ENCODE results near the gene GRK2. TPM values are rescaled to one million over a fixed set of nuclear protein-coding genes. Genes with fewer than 3 reads are reported as not detected.
A peak's percentile ranks its signal among the peaks of the same experiment; 100 is the strongest.

Gene GRK2
- total and polyA plus RNA-seq, 2 of the 13 experiments (the other 11 are each of a cell fraction or from before 2014, with no cell fraction given): 31.3 to 42.4 TPM

DNA sequence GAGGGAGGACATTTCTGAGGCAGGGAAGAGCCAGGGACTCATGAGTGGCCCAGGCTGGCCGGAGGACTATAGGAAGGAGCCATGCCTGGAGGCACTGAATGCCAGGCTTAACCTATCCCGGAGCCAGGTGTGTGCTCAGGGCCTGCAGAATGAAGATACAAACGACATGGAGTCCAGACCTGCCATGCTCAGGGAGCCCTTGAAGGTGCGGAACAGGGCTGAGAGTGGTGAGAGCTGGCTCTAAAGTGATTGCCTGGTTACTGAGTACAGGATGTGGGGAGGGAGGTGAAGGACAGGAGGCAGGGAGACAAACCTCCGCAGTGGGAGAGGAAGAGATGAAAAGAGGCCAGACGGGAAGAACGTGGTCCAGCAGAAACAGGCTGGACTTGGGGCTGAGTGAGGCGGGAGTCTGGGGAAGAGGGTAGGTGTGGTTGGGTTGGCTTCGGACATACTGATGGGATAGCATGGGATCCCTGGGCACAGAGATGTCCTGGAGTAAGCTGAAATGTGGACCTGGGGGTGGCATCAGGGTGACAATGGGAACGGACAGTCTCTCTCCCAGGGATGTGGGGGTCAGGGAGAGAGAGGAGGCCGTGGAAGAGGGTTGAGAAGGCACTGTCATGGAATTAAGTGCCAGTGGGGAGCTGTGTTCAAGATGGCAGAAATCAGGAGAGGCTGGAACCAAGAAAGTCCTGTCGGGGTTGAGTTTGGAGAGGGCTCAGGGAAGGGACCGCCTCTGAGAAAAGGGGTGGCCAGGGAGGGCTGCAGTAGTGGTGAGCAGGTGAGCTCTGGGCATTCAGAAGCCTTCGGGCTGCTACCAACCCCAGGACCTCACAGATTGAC lies 21.3 kb downstream of the GRK2 start (continued):
- TF ChIP-seq, protein P1, sequence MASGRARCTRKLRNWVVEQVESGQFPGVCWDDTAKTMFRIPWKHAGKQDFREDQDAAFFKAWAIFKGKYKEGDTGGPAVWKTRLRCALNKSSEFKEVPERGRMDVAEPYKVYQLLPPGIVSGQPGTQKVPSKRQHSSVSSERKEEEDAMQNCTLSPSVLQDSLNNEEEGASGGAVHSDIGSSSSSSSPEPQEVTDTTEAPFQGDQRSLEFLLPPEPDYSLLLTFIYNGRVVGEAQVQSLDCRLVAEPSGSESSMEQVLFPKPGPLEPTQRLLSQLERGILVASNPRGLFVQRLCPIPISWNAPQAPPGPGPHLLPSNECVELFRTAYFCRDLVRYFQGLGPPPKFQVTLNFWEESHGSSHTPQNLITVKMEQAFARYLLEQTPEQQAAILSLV (CRISPR knock-in tag; IDR thresholded peaks at IDR 0.05; ENCODE audit: borderline replicate concordance): no peak
- TF ChIP-seq ZNF564 (CRISPR knock-in tag; IDR thresholded peaks at IDR 0.05) (no peak; the same call in 1 of the 2 replicates), ZNF703 (CRISPR knock-in tag; IDR thresholded peaks at IDR 0.05; ENCODE audit: borderline replicate concordance) (0 out of 2 replicates have a peak, but pooled peaks have one; percentile 1), BCL3 (CRISPR knock-in tag; IDR thresholded peaks at IDR 0.05) (peak; percentile 3; the same call in 1 of the 2 replicates)

- ATAC-seq (no peak), FAIRE-seq (no peak), DNase-seq (ENCODE audit: low spot score) (no peak)
- Histone ChIP-seq H2AFZ (ENCODE audit: low read length) (no peak overlapping the region), H3K79me2 (ENCODE audit: insufficient read depth, low read length) (peaks cover 13% of the 10 kb centered on the region), H4K20me1 (ENCODE audit: insufficient read depth, low read length) (no peaks in the 10 kb centered on the region), H3K4me2 (ENCODE audit: low read depth, low read length) (peak overlapping the region; percentile 99), H3K9me3 (ENCODE audit: low read length) (no peaks in the 10 kb centered on the region), H3K36me3 (replicated peaks in 1 of 2; ENCODE audit: control insufficient read depth in 1 of 2, insufficient read depth in 2 of 2, low read length in 2 of 2) (peaks cover 14 to 45% of the 10 kb centered on the region in 2 experiments; a peak in 4 of 5 replicates), H3K27me3 (ENCODE audit: control insufficient read depth in 1 of 2, insufficient read depth in 2 of 2, low read length in 2 of 2) (no peaks in the 10 kb centered on the region), H3K4me1 (ENCODE audit: insufficient read depth, low read length) (peaks cover 37% of the 10 kb centered on the region), H3K27ac (ENCODE audit: extremely low read length, insufficient read depth, low read length) (peak overlapping the region; percentile 100), H3K4me3 (replicated peaks in 1 of 3; ENCODE audit: insufficient read depth in 1 of 3, low read depth in 2 of 3, low read length in 3 of 3) (peak overlapping the region; percentile 69 to 94 (median 91); a peak in 4 of 6 replicates), H3K9ac (ENCODE audit: insufficient read depth, low read depth, low read length) (peak overlapping the region; percentile 95)
- ChIA-PET POLR2A (interaction anchor here (0.5 to 7.7 kb wide), 16 partner anchors 8 to 163 kb away, joined by 3 to 66 read pairs (median 6); partner anchors contain the start of genes GRK2, POLD4, PPP1CA and RAD9A), CTCF (ENCODE audit: low intra/inter-chr PET ratio, low total read pairs) (interaction anchor here (1.6 kb wide), 1 partner anchor 22 kb away, joined by 5 read pairs; the partner anchor contains the start of gene GRK2)
- in situ Hi-C loops (cut with HindIII; ENCODE audit: extremely low pct_ligation_motif_present, low pct_unique_long_range_greater_than_20kb): no loop called here
- no TSS peak for BruUV-seq (replicated peaks)
- WGBS (ENCODE audit: low lambda C conversion rate): 50% methylated on average over 3 of the region's 4 CpGs
- intact Hi-C loops (cut with micrococcal nuclease; ENCODE audit: unreplicated experiment): no loop called here
- no peak for TF ChIP-seq ARNT2 (CRISPR knock-in tag; IDR thresholded peaks at IDR 0.05; ENCODE audit: low read depth)
- TF ChIP-seq ZNF816 (CRISPR knock-in tag; IDR thresholded peaks at IDR 0.05; ENCODE audit: borderline replicate concordance): no peak
- no peak for TF ChIP-seq POLR2AphosphoS5 (IDR thresholded peaks at IDR 0.05; ENCODE audit: low read depth, low read length)
- TF ChIP-seq STAT5B (CRISPR knock-in tag; IDR thresholded peaks at IDR 0.05): no peak
- no peak for TF ChIP-seq ZNF138 (CRISPR knock-in tag; IDR thresholded peaks at IDR 0.05; ENCODE audit: low read depth)
- no peak for TF ChIP-seq NFIC (IDR thresholded peaks at IDR 0.05; ENCODE audit: low read length)
- no peak for TF ChIP-seq NFYC (CRISPR knock-in tag; IDR thresholded peaks at IDR 0.05)
- TF ChIP-seq NFE2L1 (CRISPR knock-in tag; IDR thresholded peaks at IDR 0.05; ENCODE audit: borderline replicate concordance): no peak
- no peak for TF ChIP-seq ZNF672 (CRISPR knock-in tag; IDR thresholded peaks at IDR 0.05)
- TF ChIP-seq ZNF556 (CRISPR knock-in tag; IDR thresholded peaks at IDR 0.05; ENCODE audit: borderline replicate concordance): no peak
- TF ChIP-seq, protein P2, sequence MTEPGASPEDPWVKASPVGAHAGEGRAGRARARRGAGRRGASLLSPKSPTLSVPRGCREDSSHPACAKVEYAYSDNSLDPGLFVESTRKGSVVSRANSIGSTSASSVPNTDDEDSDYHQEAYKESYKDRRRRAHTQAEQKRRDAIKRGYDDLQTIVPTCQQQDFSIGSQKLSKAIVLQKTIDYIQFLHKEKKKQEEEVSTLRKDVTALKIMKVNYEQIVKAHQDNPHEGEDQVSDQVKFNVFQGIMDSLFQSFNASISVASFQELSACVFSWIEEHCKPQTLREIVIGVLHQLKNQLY (CRISPR knock-in tag; IDR thresholded peaks at IDR 0.05): no peak; the same call in 1 of the 2 replicates
- TF ChIP-seq NRL (CRISPR knock-in tag; IDR thresholded peaks at IDR 0.05; ENCODE audit: borderline replicate concordance): 0 out of 2 replicates have a peak, but pooled peaks have one; percentile 33
Observed at GRCh38 chr11:67288198-67288451, 21.9 kb downstream of the GRK2 start.

All from HepG2 (cell line).